Neural cell (in vitro differentiated cells): Measurements from ENCODE around the gene CPNE5. TPM values are rescaled to one million over a fixed set of nuclear protein-coding genes. Genes with fewer than 3 reads are reported as not detected.

Experiments
- H2AFZ ChIP-seq: fragments of 200-600, 300-800 bp; sonication (generic), shearing (Covaris generic); 2 replicates; pipeline ENCODE4 v1.6.0; 2014; ENCODE audit warnings: low read depth, mild to moderate bottlenecking, antibody characterized with exemption, low read length, moderate library complexity
- H3F3A ChIP-seq: fragments of 200-600 bp; shearing (Covaris generic); 2 replicates; pipeline ENCODE4 v1.6.1; 2016; ENCODE audit warnings: mild to moderate bottlenecking, moderate library complexity, mixed read lengths, antibody characterized with exemption, low read length; ENCODE audit not compliant: insufficient read depth, poor library complexity, severe bottlenecking
- H3K27ac ChIP-seq: fragments of 200-600, 300-800 bp; sonication (generic), shearing (Covaris generic); 2 replicates; pipeline ENCODE4 v1.5.1; 2014; ENCODE audit warnings: mild to moderate bottlenecking, low read length, moderate library complexity
- H3K27me3 ChIP-seq: fragments of 300-800, 200-600 bp; sonication (generic), shearing (Covaris generic); 2 replicates; pipeline ENCODE4 v1.6.0; 2014; ENCODE audit warnings: mild to moderate bottlenecking, low read depth, low read length, moderate library complexity; ENCODE audit not compliant: insufficient read depth
- H3K36me3 ChIP-seq: fragments of 300-800, 200-600 bp; sonication (generic), shearing (Covaris generic); 2 replicates; pipeline ENCODE4 v1.5.1; 2014; ENCODE audit warnings: mild to moderate bottlenecking, antibody characterized with exemption, low read length, moderate library complexity; ENCODE audit not compliant: insufficient read depth
- H3K4me2 ChIP-seq: fragments of 300-800, 200-600 bp; sonication (generic), shearing (Covaris generic); 2 replicates; pipeline ENCODE4 v1.6.0; 2014; ENCODE audit warnings: mild to moderate bottlenecking, low read length
- H3K4me3 ChIP-seq: fragments of 300-800, 200-600 bp; sonication (generic), shearing (Covaris generic); 2 replicates; pipeline ENCODE4 v1.5.1; 2014; ENCODE audit warnings: mild to moderate bottlenecking, low read length, moderate library complexity
- H3K79me2 ChIP-seq: fragments of 200-600 bp; shearing (Covaris generic); replicated peaks from 2 replicates; pipeline ENCODE4 v1.6.0; 2014; ENCODE audit warnings: mild to moderate bottlenecking, low read length, moderate library complexity; ENCODE audit not compliant: insufficient read depth
- H3K9ac ChIP-seq: fragments of 300-800, 200-600 bp; sonication (generic), shearing (Covaris generic); 2 replicates; pipeline ENCODE4 v1.6.1; 2016; ENCODE audit warnings: mild to moderate bottlenecking, low read length, mixed read lengths
- H3K9me2 ChIP-seq: fragments of 200-600 bp; shearing (Covaris generic); 2 replicates; pipeline ENCODE4 v1.6.1; 2016; ENCODE audit warnings: mild to moderate bottlenecking, low read length, mixed read lengths; ENCODE audit not compliant: insufficient read depth
- H3K9me3 ChIP-seq: fragments of 200-600, 300-800 bp; sonication (generic), shearing (Covaris generic); 2 replicates; pipeline ENCODE4 v1.6.1; 2016; ENCODE audit warnings: mild to moderate bottlenecking, mixed run types, low read length, moderate library complexity, mixed read lengths
- H4K20me1 ChIP-seq: fragments of 200-600 bp; shearing (Covaris generic); 2 replicates; pipeline ENCODE4 v1.6.1; 2016; ENCODE audit warnings: mild to moderate bottlenecking, mixed run types; ENCODE audit not compliant: insufficient read depth
- EP300 ChIP-seq: fragments of 450-650 bp; conservative IDR thresholded peaks from 2 replicates; pipeline ENCODE4 v1.6.1; 2014; ENCODE audit warnings: antibody characterized with exemption, mild to moderate bottlenecking, moderate library complexity; ENCODE audit not compliant: poor library complexity, severe bottlenecking
- EZH2 ChIP-seq: fragments of 200-600, 300-800 bp; shearing (Covaris generic), sonication (generic); IDR thresholded peaks from 2 replicates; pipeline ENCODE4 v1.6.1; 2014; ENCODE audit warnings: antibody characterized with exemption, low read length, borderline replicate concordance, mild to moderate bottlenecking; ENCODE audit not compliant: insufficient read depth, poor library complexity, severe bottlenecking
- MXI1 ChIP-seq: fragments of 450-650 bp; conservative IDR thresholded peaks from 2 replicates; pipeline ENCODE4 v1.6.1; 2014; ENCODE audit warnings: antibody characterized with exemption, mild to moderate bottlenecking; ENCODE audit not compliant: poor library complexity, severe bottlenecking
- POLR2AphosphoS5 ChIP-seq: IDR thresholded peaks from 2 replicates; pipeline ENCODE4 v1.6.1; 2012
- RAD21 ChIP-seq: fragments of 450-650 bp; conservative IDR thresholded peaks from 2 replicates; pipeline ENCODE4 v1.6.1; 2014; ENCODE audit warnings: antibody characterized with exemption, mild to moderate bottlenecking, moderate library complexity
- SMC3 ChIP-seq: fragments of 450-650 bp; conservative IDR thresholded peaks from 2 replicates; pipeline ENCODE4 v1.6.1; 2014; ENCODE audit warnings: antibody characterized with exemption, mild to moderate bottlenecking, moderate library complexity; ENCODE audit not compliant: poor library complexity
- TAF1 ChIP-seq: IDR thresholded peaks from 2 replicates; pipeline ENCODE4 v1.6.1; 2012; ENCODE audit warnings: low read depth
- polyA plus RNA-seq: library from polyadenylated mRNA; depleted of rRNA; stranded (reverse); fragments of >200 nt; gene quantifications from 2 replicates; pipeline ENCODE4 v1.2.3, GENCODE V29; 2014
- TF ChIP-seq, protein P1 (sequence below): fragments of 450-650 bp; IDR thresholded peaks from 2 replicates; pipeline ENCODE4 v1.5.1; 2014; ENCODE audit warnings: antibody characterized with exemption, mild to moderate bottlenecking, moderate library complexity; ENCODE audit not compliant: poor library complexity, severe bottlenecking
- TF ChIP-seq, protein P2 (sequence below): IDR thresholded peaks from 2 replicates; pipeline ENCODE4 v1.6.1; 2012; ENCODE audit warnings: borderline replicate concordance

The CPNE5 gene
- polyA plus RNA-seq, 1 donor from 2014 or later = 8.7 TPM

DNA sequence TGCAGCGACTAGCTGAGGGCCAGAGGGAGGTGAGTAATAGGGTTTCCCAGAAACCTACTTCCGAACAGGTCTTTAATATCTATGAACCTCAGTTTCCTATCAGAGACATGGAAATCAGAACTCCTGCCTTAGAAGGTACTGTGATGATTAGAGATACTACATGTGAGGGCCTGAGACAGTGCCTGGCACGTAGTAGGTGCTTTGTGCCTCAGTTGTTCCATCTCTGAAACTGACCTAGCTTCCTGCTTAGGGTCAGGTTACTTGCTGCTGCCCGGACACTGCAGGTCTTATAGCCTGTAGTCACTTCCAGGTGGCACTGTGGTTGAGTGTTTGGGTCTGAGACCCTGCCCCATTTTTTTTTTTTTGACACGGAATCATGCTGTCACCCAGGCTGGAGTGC, 120.7 kb downstream of the CPNE5 start:
- TF ChIP-seq POLR2AphosphoS5 (no peak), MXI1 (no peak), TAF1 (no peak), RAD21 (no peak), EZH2 (no peak), SMC3 (no peak), EP300 (no peak)
- TF ChIP-seq, protein P1, sequence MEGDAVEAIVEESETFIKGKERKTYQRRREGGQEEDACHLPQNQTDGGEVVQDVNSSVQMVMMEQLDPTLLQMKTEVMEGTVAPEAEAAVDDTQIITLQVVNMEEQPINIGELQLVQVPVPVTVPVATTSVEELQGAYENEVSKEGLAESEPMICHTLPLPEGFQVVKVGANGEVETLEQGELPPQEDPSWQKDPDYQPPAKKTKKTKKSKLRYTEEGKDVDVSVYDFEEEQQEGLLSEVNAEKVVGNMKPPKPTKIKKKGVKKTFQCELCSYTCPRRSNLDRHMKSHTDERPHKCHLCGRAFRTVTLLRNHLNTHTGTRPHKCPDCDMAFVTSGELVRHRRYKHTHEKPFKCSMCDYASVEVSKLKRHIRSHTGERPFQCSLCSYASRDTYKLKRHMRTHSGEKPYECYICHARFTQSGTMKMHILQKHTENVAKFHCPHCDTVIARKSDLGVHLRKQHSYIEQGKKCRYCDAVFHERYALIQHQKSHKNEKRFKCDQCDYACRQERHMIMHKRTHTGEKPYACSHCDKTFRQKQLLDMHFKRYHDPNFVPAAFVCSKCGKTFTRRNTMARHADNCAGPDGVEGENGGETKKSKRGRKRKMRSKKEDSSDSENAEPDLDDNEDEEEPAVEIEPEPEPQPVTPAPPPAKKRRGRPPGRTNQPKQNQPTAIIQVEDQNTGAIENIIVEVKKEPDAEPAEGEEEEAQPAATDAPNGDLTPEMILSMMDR = no peak
- TF ChIP-seq, protein P2, sequence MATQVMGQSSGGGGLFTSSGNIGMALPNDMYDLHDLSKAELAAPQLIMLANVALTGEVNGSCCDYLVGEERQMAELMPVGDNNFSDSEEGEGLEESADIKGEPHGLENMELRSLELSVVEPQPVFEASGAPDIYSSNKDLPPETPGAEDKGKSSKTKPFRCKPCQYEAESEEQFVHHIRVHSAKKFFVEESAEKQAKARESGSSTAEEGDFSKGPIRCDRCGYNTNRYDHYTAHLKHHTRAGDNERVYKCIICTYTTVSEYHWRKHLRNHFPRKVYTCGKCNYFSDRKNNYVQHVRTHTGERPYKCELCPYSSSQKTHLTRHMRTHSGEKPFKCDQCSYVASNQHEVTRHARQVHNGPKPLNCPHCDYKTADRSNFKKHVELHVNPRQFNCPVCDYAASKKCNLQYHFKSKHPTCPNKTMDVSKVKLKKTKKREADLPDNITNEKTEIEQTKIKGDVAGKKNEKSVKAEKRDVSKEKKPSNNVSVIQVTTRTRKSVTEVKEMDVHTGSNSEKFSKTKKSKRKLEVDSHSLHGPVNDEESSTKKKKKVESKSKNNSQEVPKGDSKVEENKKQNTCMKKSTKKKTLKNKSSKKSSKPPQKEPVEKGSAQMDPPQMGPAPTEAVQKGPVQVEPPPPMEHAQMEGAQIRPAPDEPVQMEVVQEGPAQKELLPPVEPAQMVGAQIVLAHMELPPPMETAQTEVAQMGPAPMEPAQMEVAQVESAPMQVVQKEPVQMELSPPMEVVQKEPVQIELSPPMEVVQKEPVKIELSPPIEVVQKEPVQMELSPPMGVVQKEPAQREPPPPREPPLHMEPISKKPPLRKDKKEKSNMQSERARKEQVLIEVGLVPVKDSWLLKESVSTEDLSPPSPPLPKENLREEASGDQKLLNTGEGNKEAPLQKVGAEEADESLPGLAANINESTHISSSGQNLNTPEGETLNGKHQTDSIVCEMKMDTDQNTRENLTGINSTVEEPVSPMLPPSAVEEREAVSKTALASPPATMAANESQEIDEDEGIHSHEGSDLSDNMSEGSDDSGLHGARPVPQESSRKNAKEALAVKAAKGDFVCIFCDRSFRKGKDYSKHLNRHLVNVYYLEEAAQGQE = no peak
- Histone ChIP-seq H3F3A (no peaks in the 10 kb centered on the region), H3K79me2 (no peaks in the 10 kb centered on the region), H3K27ac (no peak overlapping the region), H3K9me2 (no peaks in the 10 kb centered on the region), H3K9ac (no peak overlapping the region), H3K4me2 (no peak overlapping the region), H3K9me3 (no peaks in the 10 kb centered on the region), H4K20me1 (no peaks in the 10 kb centered on the region), H2AFZ (no peak overlapping the region), H3K36me3 (no peaks in the 10 kb centered on the region), H3K4me3 (no peak overlapping the region), H3K27me3 (no peaks in the 10 kb centered on the region)

DNA sequence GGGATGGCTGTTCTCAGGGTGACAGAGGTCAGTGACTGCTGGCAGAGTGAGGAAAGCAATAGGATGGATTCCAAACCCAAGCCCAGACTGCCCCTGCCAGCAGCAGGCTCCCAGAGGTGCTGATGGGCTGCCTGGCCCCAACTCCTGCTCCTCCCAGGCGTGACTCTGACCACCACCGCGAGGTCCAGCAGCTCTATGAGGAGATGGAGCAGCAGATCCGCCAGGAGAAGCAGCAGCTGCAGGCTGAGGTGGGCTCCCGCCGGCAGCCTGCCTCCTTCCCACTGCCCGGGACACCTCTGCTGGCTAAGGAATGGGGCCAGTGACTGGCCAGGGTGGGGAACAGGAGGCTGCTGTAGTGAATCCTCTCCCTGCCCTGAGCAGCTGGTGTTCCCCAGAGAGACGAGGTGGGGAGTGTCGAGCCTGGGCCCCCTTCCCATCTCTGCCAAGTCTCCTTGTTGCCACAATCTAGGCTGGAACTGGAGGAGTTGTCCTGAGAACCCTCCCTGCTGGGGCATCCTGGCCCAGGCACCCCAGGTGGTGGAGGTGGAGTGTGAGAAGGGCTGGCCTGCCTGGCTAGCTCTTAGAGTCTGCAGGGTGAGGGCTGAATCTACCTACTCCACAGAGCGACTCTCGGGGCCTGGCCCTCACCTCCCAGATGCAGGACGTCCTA, 121.2 kb downstream of the CPNE5 start:
- no peak for TF ChIP-seq EP300
- no peak for TF ChIP-seq RAD21
- TF ChIP-seq, protein P2 = no peak
- TF ChIP-seq, protein P1 = no peak
- TF ChIP-seq EZH2 = no peak
- TF ChIP-seq SMC3 = no peak
- no peak for TF ChIP-seq POLR2AphosphoS5
- no peak for TF ChIP-seq MXI1
- TF ChIP-seq TAF1 = no peak
- H3F3A ChIP-seq = no peaks in the 10 kb centered on the region

More for the DNA sequence above, 121.2 kb downstream of the CPNE5 start:
- no peak overlapping the region for H3K9ac ChIP-seq
- H3K4me2 ChIP-seq = no peak overlapping the region
- H3K9me3 ChIP-seq = no peaks in the 10 kb centered on the region
- H3K27me3 ChIP-seq = no peaks in the 10 kb centered on the region
- H3K36me3 ChIP-seq = no peaks in the 10 kb centered on the region
- no peak overlapping the region for H3K27ac ChIP-seq
- H2AFZ ChIP-seq = no peak overlapping the region
- no peaks in the 10 kb centered on the region for H3K79me2 ChIP-seq
- no peaks in the 10 kb centered on the region for H4K20me1 ChIP-seq
- H3K4me3 ChIP-seq = no peak overlapping the region
- no peaks in the 10 kb centered on the region for H3K9me2 ChIP-seq
